SH-SY5Y (cell line): Measurements from ENCODE around the gene ARVCF.

ENCODE experiments used
- GATA2 ChIP-seq: IDR thresholded peaks from 2 replicates; pipeline ENCODE4 v1.6.1; 2011; ENCODE audit warnings: mild to moderate bottlenecking, low read depth, low read length
- GATA3 ChIP-seq: IDR thresholded peaks from 2 replicates; pipeline ENCODE4 v1.6.1; 2011; ENCODE audit warnings: low read depth, mild to moderate bottlenecking, low read length, moderate library complexity

Gene ARVCF

GRCh38 chr22:20019661-20020532 is 3.3 kb upstream of the ARVCF start:
- TF ChIP-seq GATA3, result no peak
- no peak for TF ChIP-seq GATA2

- TF ChIP-seq GATA2 (no peak), GATA3 (no peak)
Measured at GRCh38 chr22:20018001-20018400, 1.4 kb upstream of the ARVCF start.

DNA sequence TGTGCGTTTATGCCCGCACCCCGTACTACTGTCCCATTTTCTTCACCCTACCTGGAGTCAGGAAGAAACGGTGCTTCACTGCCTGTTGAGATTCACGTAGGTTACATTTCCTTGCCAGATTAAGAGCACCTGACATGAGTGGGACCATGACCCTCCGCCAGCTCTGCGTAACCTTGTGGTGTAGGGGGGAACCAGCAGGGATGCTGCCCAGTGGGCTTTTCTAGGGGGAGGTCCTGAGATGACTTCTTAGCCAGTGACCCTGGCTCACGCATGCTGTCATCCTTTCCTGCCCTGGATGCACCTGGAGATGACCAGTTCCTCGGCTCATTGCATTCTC is 967 bp upstream of the ARVCF start:
- no peak for TF ChIP-seq GATA3
- TF ChIP-seq GATA2, result no peak

- TF ChIP-seq GATA2 (no peak), GATA3 (no peak)
Measured at GRCh38 chr22:20015971-20016733, 471 bp downstream of the ARVCF start.

- no peak for TF ChIP-seq GATA2
- TF ChIP-seq GATA3, result no peak
Measured at GRCh38 chr22:20015187-20015625, 1.4 kb downstream of the ARVCF start.

GRCh38 chr22:20014526-20015186 is 2.0 kb downstream of the ARVCF start:
- TF ChIP-seq GATA2 (no peak), GATA3 (no peak)

GRCh38 chr22:20013382-20013871 is 3.2 kb downstream of the ARVCF start:
- no peak for TF ChIP-seq GATA2
- no peak for TF ChIP-seq GATA3

DNA sequence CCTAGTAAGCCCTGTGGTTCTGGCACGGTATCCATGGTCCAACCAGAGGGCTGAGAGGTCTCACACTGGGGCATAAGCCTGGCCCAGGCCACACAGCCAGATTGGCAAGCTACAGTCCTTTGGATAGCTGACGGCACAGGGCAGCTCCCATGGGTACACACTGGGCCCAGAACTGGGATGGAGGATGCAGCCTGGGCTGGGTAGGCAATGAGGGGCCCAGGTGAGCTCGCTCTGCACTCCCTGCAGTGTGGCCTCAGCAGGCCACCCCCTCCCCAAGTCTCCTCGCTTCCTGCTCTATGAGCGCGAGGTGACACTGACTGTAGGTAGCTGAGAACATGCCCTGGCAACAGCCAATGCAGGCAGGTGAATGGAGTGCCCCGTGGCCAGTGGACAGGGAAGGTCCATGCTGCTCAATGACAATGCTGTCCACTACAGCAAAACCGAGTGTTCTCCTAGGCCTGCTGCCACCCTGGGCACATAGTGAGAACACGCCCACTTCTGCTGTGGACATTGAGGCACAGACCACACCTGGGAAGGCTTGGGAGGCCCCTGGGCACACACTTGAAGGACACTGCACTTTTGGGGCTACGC is 3.8 kb downstream of the ARVCF start:
- TF ChIP-seq GATA3 (no peak), GATA2 (no peak)

DNA sequence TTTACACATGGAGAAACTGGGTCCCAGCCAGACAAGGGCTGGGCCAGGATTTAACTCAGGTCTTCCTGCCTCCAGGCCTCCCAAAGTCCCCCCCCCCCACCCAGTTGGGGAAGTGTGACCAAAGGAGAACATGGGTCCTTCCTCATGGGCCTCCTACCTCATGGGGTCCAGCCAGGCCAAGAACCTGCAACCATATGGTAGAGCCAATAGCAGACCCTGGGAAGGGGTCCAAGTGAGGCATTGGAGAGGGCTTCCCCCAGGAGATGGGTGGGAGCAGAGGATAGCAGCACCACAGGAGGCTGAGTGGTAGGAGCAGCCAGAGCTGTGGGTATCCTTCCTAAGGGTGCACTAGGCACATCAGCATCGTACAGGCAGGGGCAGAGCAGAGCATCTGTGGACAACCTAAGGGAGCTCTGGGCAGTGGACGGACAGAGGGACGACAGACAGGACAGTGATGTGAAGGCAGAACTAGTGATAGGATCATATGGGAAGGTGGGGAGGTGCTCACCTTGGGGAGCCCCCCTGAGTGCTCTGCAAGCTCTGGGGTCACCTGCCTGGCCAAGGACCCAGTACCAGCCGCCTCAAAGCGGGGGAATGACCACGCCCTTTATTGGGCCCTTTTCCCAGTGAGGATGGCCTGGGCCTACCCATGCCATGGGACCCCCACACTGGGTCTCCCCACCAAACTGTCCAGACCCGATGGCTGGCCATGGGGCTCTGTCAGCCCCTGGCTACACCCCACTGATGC is 4.5 kb downstream of the ARVCF start:
- TF ChIP-seq GATA2 (no peak), GATA3 (no peak)

- TF ChIP-seq GATA2 (no peak), GATA3 (no peak)
Measured at GRCh38 chr22:20011123-20011992, 5.3 kb downstream of the ARVCF start.

DNA sequence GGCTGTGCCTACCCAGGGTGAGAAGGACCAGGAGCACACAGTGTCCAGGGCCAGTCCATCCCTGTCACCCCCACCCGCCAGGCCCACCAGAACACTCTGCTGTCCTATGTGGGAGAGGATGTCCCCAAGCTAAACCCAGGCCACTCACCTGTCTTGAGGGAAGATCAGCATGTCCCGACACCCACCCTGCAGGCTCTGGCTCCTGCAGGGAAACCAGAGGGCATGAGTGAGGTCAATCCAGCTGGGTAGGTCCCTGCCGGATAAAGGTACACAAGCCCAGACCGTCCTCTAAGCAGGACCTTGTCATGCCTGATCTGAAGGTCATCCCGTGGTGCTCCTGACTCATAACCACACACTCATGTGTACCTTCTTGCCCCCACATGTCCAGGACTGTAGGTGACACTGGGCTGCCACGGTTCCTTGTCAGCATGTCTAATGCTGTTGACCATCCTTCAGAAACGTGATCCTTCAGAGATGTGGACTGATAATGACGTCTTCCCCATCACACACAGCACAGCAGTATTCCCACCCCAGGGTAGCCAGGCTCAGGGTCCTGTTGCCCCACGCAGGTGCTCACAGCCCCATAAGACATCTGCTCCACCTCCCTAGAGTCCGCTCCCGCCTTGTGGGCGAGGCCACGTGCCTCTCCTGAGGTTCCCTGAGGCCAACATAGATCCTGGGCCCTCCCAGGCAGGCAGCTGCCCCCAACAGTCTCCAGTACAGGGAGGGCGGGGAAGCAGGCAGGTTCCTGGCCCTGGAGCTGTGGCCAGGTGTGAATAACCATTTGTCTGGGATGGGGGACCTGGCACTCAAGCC is 6.1 kb downstream of the ARVCF start:
- TF ChIP-seq GATA2 (no peak), GATA3 (no peak)
